Large intestine (tissue), 1 donor: ENCODE measurements around the gene KIF21B. TPM values are rescaled to one million over a fixed set of nuclear protein-coding genes. Genes with fewer than 3 reads are reported as not detected.

Source experiments
- polyA plus RNA-seq: library from polyadenylated mRNA; unstranded; fragments of 120-200 nt; gene quantifications from one replicate; pipeline ENCODE4 v1.2.1, GENCODE V29; 2013

KIF21B gene
- polyA plus RNA-seq, 1 donor = 1.5 TPM

Other genes starting within 250 kb of the KIF21B start
- 0.16 TPM for gene GPR25, start 150.7 kb downstream of the KIF21B start, polyA plus RNA-seq
- gene INAVA, start 128.8 kb downstream of the KIF21B start, polyA plus RNA-seq = 101 TPM
- 0.15 TPM for gene CACNA1S, start 88.7 kb upstream of the KIF21B start, polyA plus RNA-seq
- 0.15 TPM for gene ASCL5, start 103.5 kb upstream of the KIF21B start, polyA plus RNA-seq
- gene TMEM9, start 130.8 kb upstream of the KIF21B start, polyA plus RNA-seq = 49.8 TPM
- 0.42 TPM for gene IGFN1, start 167.1 kb upstream of the KIF21B start, polyA plus RNA-seq